Measurements from ENCODE around the gene NELL1. TPM values are rescaled to one million over a fixed set of nuclear protein-coding genes. Genes with fewer than 3 reads are reported as not detected.

The NELL1 gene
- total RNA-seq, 6 experiments from 2014 or later = not detected

DNA sequence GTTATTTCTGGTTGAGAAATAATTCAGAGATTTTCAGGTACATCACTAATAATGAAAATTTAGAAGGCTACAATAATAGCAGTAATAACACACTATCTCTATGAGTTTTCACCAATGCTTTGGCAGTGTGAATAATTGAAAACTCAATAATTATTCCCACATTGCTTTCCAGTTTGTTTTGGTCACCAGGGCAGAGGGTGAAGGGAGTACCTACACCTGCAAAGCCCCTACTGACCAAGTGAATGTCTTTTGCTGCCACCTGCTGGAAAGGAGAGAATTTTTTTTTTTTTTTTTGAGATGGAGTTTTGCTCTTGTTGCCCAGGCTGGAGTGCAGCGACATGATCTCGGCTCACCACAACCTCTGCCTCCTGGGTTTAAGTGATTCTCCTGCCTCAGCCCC lies 3.2 kb downstream of the NELL1 start:
- Mint-ChIP-seq H3K27ac (no peak overlapping the region), H3K9me3 (no peaks in the 10 kb centered on the region), H3K36me3 (ENCODE audit: low read depth) (no peaks in the 10 kb centered on the region), H3K4me3 (no peak overlapping the region), H3K4me1 (ENCODE audit: low read depth) (no peaks in the 10 kb centered on the region), H3K27me3 (ENCODE audit: insufficient read depth) (peaks cover 28% of the 10 kb centered on the region)
- TF ChIP-seq, protein P1, sequence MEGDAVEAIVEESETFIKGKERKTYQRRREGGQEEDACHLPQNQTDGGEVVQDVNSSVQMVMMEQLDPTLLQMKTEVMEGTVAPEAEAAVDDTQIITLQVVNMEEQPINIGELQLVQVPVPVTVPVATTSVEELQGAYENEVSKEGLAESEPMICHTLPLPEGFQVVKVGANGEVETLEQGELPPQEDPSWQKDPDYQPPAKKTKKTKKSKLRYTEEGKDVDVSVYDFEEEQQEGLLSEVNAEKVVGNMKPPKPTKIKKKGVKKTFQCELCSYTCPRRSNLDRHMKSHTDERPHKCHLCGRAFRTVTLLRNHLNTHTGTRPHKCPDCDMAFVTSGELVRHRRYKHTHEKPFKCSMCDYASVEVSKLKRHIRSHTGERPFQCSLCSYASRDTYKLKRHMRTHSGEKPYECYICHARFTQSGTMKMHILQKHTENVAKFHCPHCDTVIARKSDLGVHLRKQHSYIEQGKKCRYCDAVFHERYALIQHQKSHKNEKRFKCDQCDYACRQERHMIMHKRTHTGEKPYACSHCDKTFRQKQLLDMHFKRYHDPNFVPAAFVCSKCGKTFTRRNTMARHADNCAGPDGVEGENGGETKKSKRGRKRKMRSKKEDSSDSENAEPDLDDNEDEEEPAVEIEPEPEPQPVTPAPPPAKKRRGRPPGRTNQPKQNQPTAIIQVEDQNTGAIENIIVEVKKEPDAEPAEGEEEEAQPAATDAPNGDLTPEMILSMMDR (IDR thresholded peaks at IDR 0.05) = peak; percentile 61
- no peak for DNase-seq

DNA sequence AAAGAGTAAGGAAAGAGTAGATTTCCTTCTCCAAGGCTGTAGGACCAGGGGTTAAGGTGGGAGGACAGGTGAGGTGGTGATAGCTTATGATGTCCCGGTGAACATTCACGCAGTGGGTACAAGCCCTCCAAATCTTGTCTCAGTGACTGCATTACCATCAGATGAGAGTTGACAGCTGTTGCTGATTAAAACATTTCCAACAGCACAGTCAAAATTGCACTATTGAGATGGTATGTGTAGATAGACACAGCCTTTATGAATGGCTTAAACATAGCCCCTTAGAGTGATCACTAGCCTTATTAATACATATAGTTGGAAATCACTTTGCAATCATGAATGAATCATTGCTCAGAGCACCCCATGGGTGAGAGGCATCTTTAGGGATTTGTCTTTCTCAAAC lies 7.3 kb downstream of the NELL1 start:
- Mint-ChIP-seq H3K27me3 (ENCODE audit: insufficient read depth) (peaks cover 5% of the 10 kb centered on the region; the same call in 1 of the 2 replicates), H3K9me3 (no peaks in the 10 kb centered on the region), H3K36me3 (ENCODE audit: low read depth) (no peaks in the 10 kb centered on the region), H3K27ac (no peak overlapping the region), H3K4me1 (ENCODE audit: low read depth) (no peaks in the 10 kb centered on the region), H3K4me3 (no peak overlapping the region)
- TF ChIP-seq, protein P1 (IDR thresholded peaks at IDR 0.05) = no peak
- DNase-seq = no peak

DNA sequence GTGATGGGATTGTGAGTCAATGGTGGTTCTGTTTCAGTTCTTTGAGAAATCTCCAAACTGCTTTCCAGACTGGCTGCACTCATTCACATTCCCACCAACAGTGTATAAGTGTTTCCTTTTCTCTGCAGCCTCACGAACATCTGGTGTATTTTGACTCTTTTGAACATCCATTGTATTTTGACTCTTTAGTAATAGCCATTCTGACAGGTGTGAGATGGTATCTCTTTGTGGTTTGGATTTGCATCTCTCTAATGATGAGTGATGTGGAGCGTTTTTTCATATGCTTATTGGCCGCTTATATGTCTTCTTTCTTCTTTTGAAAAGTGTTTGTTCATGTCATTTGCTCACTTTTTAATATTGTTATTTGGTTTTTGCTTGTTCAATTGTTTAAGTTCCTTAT lies 19.4 kb downstream of the NELL1 start:
- DNase-seq = no peak
- Mint-ChIP-seq H3K9me3 (peaks cover 7% of the 10 kb centered on the region; the same call in 1 of the 2 replicates), H3K4me3 (no peak overlapping the region), H3K27me3 (ENCODE audit: insufficient read depth) (no peaks in the 10 kb centered on the region), H3K4me1 (ENCODE audit: low read depth) (no peaks in the 10 kb centered on the region), H3K36me3 (ENCODE audit: low read depth) (no peaks in the 10 kb centered on the region), H3K27ac (no peak overlapping the region)
- TF ChIP-seq, protein P1 (IDR thresholded peaks at IDR 0.05) = no peak

DNA sequence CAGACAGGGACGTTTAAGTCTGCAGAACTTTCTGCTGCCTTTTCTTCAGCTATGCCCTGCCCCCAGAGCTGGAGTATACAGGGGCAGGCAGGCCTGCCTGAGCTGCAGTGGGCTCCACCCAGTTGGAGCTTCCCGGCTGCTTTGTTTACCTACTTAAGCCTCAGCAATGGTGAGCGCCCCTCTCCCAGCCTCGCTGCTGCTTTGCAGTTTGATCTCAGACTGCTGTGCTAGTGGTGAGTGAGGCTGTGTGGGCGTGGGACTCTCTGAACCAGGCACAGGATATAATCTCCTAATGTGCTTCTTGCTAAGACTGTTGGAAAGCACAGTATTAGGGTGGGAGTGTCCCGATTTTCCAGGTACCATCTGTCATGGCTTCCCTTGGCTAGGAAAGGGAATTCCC lies 38.5 kb downstream of the NELL1 start:
- Mint-ChIP-seq H3K9me3 (peaks cover 41% of the 10 kb centered on the region), H3K27me3 (ENCODE audit: insufficient read depth) (no peaks in the 10 kb centered on the region; the same call in 1 of the 2 replicates), H3K36me3 (ENCODE audit: low read depth) (no peaks in the 10 kb centered on the region), H3K27ac (no peak overlapping the region), H3K4me3 (no peak overlapping the region), H3K4me1 (ENCODE audit: low read depth) (no peaks in the 10 kb centered on the region)
- TF ChIP-seq, protein P1 (IDR thresholded peaks at IDR 0.05) = no peak
- DNase-seq = no peak

DNA sequence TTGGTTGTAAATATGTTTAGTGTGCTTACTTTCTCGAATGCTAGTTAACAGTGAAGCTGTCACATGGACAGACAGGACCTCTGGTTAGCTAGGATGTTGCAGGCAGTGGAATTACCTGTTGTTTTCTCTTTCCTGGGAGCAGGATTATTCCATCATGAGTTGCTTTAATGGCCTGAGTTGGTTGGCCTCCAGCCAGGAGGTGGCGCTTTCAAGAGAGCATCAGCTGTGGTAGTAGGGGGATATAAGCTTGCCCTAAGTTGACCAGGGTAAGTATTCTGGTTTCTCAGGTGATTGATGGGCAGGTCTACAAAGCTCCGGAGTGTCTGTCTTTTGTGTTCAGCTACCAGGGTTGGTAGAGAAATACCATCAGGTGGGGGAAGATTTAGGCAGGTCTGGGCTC lies 43.5 kb downstream of the NELL1 start:
- no peak for DNase-seq
- TF ChIP-seq, protein P1 (IDR thresholded peaks at IDR 0.05) = no peak
- Mint-ChIP-seq H3K27ac (no peak overlapping the region), H3K36me3 (ENCODE audit: low read depth) (no peaks in the 10 kb centered on the region), H3K9me3 (peaks cover 43% of the 10 kb centered on the region), H3K4me1 (ENCODE audit: low read depth) (no peaks in the 10 kb centered on the region), H3K4me3 (no peak overlapping the region), H3K27me3 (ENCODE audit: insufficient read depth) (no peaks in the 10 kb centered on the region; the same call in 1 of the 2 replicates)

DNA sequence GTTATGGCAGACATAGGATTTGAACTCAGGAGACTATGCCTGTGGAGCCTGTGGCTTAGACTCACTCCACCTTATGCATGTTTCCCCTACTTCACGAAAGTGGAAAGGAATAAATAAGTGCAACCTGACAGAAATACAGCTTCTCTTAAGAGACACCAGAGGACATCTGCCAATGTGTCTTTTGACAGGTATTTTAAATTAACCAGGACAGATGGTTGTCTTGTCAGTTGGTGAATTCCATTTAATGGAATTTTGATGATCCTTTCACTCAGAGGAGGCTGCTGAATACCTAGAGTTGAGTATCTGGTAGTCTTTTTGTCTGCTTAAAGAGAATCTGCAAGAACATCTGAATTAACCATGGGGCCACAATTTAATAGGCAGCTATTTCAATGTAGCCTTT lies 46.1 kb downstream of the NELL1 start:
- Mint-ChIP-seq H3K27ac (no peak overlapping the region), H3K4me3 (no peak overlapping the region), H3K27me3 (ENCODE audit: insufficient read depth) (no peaks in the 10 kb centered on the region), H3K4me1 (ENCODE audit: low read depth) (no peaks in the 10 kb centered on the region), H3K36me3 (ENCODE audit: low read depth) (peaks cover 3% of the 10 kb centered on the region; the same call in 1 of the 2 replicates), H3K9me3 (peaks cover 38% of the 10 kb centered on the region)
- DNase-seq = no peak
- TF ChIP-seq, protein P1 (IDR thresholded peaks at IDR 0.05) = no peak
